OCI-LY7 (cell line): ENCODE measurements around the gene GPR180. TPM values are rescaled to one million over a fixed set of nuclear protein-coding genes. Genes with fewer than 3 reads are reported as not detected.

Experiments
- BruUV-seq: library from RNA; stranded (reverse); fragments of 400-500 nt; replicated peaks from 2 replicates; lab custom pipeline; 2021; lab: Mats Ljungman, UMichigan
- CTCF ChIA-PET: fragments of 300-600 bp; sonication (Branson Sonifier 250); formaldehyde crosslinking; loops from one replicate; lab custom pipeline; 2022; ENCODE audit warnings: antibody characterized with exemption; ENCODE audit not compliant: unreplicated experiment; lab: Charles Lee
- POLR2A ChIA-PET: fragments of 300-600 bp; sonication (Branson Sonifier 250); formaldehyde crosslinking; loops from one replicate; lab custom pipeline; 2022; ENCODE audit warnings: antibody characterized with exemption; lab: Charles Lee
- DNase-seq: peaks from one replicate; pipeline ENCODE4 v3.0.0-alpha.2; 2015; ENCODE audit warnings: low spot score
- H2AFZ ChIP-seq: fragments of 200-600 bp; sonication (generic), shearing (Covaris generic); 2 replicates; pipeline ENCODE4 v1.6.1; 2014; ENCODE audit warnings: mild to moderate bottlenecking, antibody characterized with exemption, low read length, moderate library complexity
- H3K27ac ChIP-seq: fragments of 200-600 bp; sonication (generic); 2 replicates; pipeline ENCODE4 v1.5.1; 2014; ENCODE audit warnings: mixed run types, low read depth, mild to moderate bottlenecking, moderate library complexity, low read length, inconsistent platforms; ENCODE audit not compliant: poor library complexity, severe bottlenecking
- H3K36me3 ChIP-seq: fragments of 200-600 bp; sonication (generic); 2 replicates; pipeline ENCODE4 v1.6.1; 2014; ENCODE audit warnings: mild to moderate bottlenecking, antibody characterized with exemption, low read length, moderate library complexity, mixed read lengths; ENCODE audit not compliant: insufficient read depth
- H3K4me1 ChIP-seq: fragments of 200-600 bp; sonication (generic); 2 replicates; pipeline ENCODE4 v1.5.1; 2014; ENCODE audit warnings: mild to moderate bottlenecking, low read length; ENCODE audit not compliant: insufficient read depth, poor library complexity, severe bottlenecking
- H3K4me2 ChIP-seq: fragments of 200-600 bp; sonication (generic); 2 replicates; pipeline ENCODE4 v1.6.1; 2014; ENCODE audit warnings: mild to moderate bottlenecking, low read length
- H3K4me3 ChIP-seq: fragments of 200-600 bp; sonication (generic); 2 replicates; pipeline ENCODE4 v1.5.1; 2014; ENCODE audit warnings: mild to moderate bottlenecking, low read depth, low read length; ENCODE audit not compliant: poor library complexity, severe bottlenecking
- H3K79me2 ChIP-seq: fragments of 200-600 bp; sonication (generic); 2 replicates; pipeline ENCODE4 v1.6.1; 2016; ENCODE audit warnings: low read depth, mild to moderate bottlenecking, low read length, moderate library complexity, mixed read lengths; ENCODE audit not compliant: insufficient read depth
- H3K9me2 ChIP-seq: fragments of 200-600 bp; sonication (generic); 2 replicates; pipeline ENCODE4 v1.6.1; 2016; ENCODE audit warnings: mild to moderate bottlenecking, low read length, mixed read lengths; ENCODE audit not compliant: insufficient read depth
- H3K9me3 ChIP-seq: fragments of 200-600 bp; sonication (generic); 2 replicates; pipeline ENCODE4 v1.6.1; 2014; ENCODE audit warnings: mild to moderate bottlenecking, mixed run types, low read length, mixed read lengths
- H4K20me1 ChIP-seq: fragments of 200-600 bp; sonication (generic); 2 replicates; pipeline ENCODE4 v1.6.1; 2014; ENCODE audit warnings: mild to moderate bottlenecking, antibody characterized with exemption, low read length, moderate library complexity, mixed read lengths; ENCODE audit not compliant: insufficient read depth
- CTCF ChIP-seq: fragments of 200-600 bp; sonication (generic); conservative IDR thresholded peaks from 2 replicates; pipeline ENCODE4 v1.5.1; 2014; ENCODE audit warnings: mild to moderate bottlenecking, antibody characterized with exemption, low read length, moderate library complexity, mixed read lengths
- EZH2phosphoT487 ChIP-seq: fragments of 200-600 bp; sonication (generic); IDR thresholded peaks from 2 replicates; pipeline ENCODE4 v1.6.1; 2018; ENCODE audit warnings: low read depth, borderline replicate concordance, mild to moderate bottlenecking, mixed run types, antibody characterized with exemption, low read length, moderate library complexity, mixed read lengths
- intact Hi-C: fragments of 100-400 bp; cut with micrococcal nuclease; formaldehyde crosslinking; loops from one replicate; pipeline ENCODE4 v1.10.0; 2022; ENCODE audit not compliant: unreplicated experiment
- total RNA-seq, 2 experiments: library from RNA; depleted of rRNA in 1 of 2; stranded (reverse); fragments of >200 nt in 1 of 2; shearing (Covaris generic) in 1 of 2; gene quantifications; 2 replicates each; pipeline ENCODE4 v1.2.3, GENCODE V29; 2014 to 2022

GPR180 gene
- total RNA-seq, 2 experiments from 2014 or later = 3.9 to 4.1 TPM

GRCh38 chr13:94557684-94558235 lies 43.9 kb upstream of the GPR180 start:
- no peak for TF ChIP-seq CTCF
- no peak for TF ChIP-seq EZH2phosphoT487
- H3K36me3 ChIP-seq = no peaks in the 10 kb centered on the region
- CTCF ChIA-PET = no interaction called here
- no peaks in the 10 kb centered on the region for H3K9me2 ChIP-seq
- H2AFZ ChIP-seq = no peak overlapping the region
- no peaks in the 10 kb centered on the region for H3K9me3 ChIP-seq
- no peak for DNase-seq
- no peak overlapping the region for H3K4me3 ChIP-seq
- no TSS peak for BruUV-seq
- H3K4me2 ChIP-seq = no peak overlapping the region
- H3K4me1 ChIP-seq = no peaks in the 10 kb centered on the region
- intact Hi-C loops = no loop called here
- no peaks in the 10 kb centered on the region for H4K20me1 ChIP-seq
- no peaks in the 10 kb centered on the region for H3K79me2 ChIP-seq
- no peak overlapping the region for H3K27ac ChIP-seq
- POLR2A ChIA-PET = no interaction called here

DNA sequence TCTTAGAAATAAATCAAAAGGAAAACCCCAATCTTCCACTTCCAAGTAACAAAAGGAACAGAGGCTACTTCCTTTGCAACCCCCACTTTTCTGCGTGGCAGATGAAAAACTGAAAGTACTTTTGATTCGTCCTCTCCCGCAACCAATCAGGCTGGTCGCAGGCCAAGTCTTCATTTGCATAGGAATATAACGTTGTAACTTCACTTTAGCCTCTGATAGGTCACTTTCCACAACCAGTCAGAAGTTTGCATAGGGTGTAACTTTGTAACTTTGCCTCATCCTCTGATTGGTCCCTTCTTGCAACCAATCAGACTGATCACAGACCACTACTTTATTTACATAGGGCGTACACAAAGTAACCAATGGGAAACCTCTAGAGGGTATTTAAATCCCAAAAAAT lies 42.9 kb upstream of the GPR180 start:
- H3K79me2 ChIP-seq = no peaks in the 10 kb centered on the region
- no peaks in the 10 kb centered on the region for H3K9me3 ChIP-seq
- H3K36me3 ChIP-seq = no peaks in the 10 kb centered on the region
- H3K4me3 ChIP-seq = no peak overlapping the region
- no peaks in the 10 kb centered on the region for H4K20me1 ChIP-seq
- no peak overlapping the region for H3K27ac ChIP-seq
- intact Hi-C loops = no loop called here
- no peak overlapping the region for H3K4me2 ChIP-seq
- DNase-seq = no peak
- H3K4me1 ChIP-seq = no peaks in the 10 kb centered on the region
- no peaks in the 10 kb centered on the region for H3K9me2 ChIP-seq
- no peak overlapping the region for H2AFZ ChIP-seq
- ChIA-PET POLR2A (no interaction called here), CTCF (no interaction called here)
- no peak for TF ChIP-seq CTCF
- TF ChIP-seq EZH2phosphoT487 = no peak
- no TSS peak for BruUV-seq

GRCh38 chr13:94559222-94559795 lies 42.3 kb upstream of the GPR180 start:
- peak; percentile 3 for DNase-seq
- Histone ChIP-seq H2AFZ (no peak overlapping the region), H3K4me3 (no peak overlapping the region), H3K4me2 (no peak overlapping the region), H3K9me3 (no peaks in the 10 kb centered on the region), H3K36me3 (no peaks in the 10 kb centered on the region), H3K9me2 (no peaks in the 10 kb centered on the region), H4K20me1 (no peaks in the 10 kb centered on the region), H3K4me1 (no peaks in the 10 kb centered on the region), H3K27ac (no peak overlapping the region), H3K79me2 (no peaks in the 10 kb centered on the region)
- ChIA-PET POLR2A (no interaction called here), CTCF (no interaction called here)
- TF ChIP-seq EZH2phosphoT487 (no peak), CTCF (no peak)
- intact Hi-C loops = no loop called here
- no TSS peak for BruUV-seq
